Kidney epithelial cell (primary cell): Measurements from ENCODE around the gene NTRK3. TPM values are rescaled to one million over a fixed set of nuclear protein-coding genes. Genes with fewer than 3 reads are reported as not detected.

Source experiments
- DNase-seq: peaks from one replicate; pipeline ENCODE4 v3.0.0-alpha.2; 2010; ENCODE audit warnings: low read depth
- H3K27me3 ChIP-seq: 2 replicates; pipeline ENCODE4 v1.6.0; 2011; ENCODE audit warnings: low read length; ENCODE audit not compliant: control insufficient read depth, insufficient read depth
- H3K36me3 ChIP-seq: 2 replicates; pipeline ENCODE4 v1.5.1; 2011; ENCODE audit warnings: low read length; ENCODE audit not compliant: control insufficient read depth, insufficient read depth
- H3K4me3 ChIP-seq: 2 replicates; pipeline ENCODE4 v1.5.1; 2011; ENCODE audit warnings: low read depth, mild to moderate bottlenecking, control low read depth, low read length
- total RNA-seq: library from RNA; depleted of rRNA; stranded (reverse); fragments of >200 nt; gene quantifications from 2 replicates; pipeline ENCODE4 v1.2.3, GENCODE V29; 2015
- TF ChIP-seq, protein P1 (sequence below): IDR thresholded peaks from 2 replicates; pipeline ENCODE4 v1.5.1; 2011; ENCODE audit warnings: mild to moderate bottlenecking, moderate library complexity, low read length, control low read depth, inconsistent platforms; ENCODE audit not compliant: insufficient read depth, poor library complexity, severe bottlenecking

NTRK3 gene
- total RNA-seq, 1 donor from 2014 or later, result not detected

DNA sequence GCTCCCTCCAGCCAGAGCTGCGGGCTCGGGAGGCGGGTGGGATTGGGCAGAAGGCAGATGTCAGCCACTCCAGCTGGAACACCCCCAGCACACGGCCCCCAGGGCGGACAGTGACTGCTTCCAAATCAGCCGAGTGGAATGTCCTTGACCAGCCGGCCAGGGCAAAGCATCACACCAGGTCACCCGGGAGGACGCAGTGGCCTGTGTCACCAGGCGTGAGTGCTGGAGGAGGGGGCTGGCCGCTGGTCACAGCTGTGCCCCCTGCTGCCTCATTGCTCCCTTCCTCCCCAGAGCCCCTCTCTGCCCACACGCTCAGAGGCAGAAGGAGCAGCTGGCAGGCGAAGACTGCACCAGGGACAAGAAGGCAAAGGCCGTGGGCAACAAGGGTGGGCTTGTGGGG lies 33.5 kb downstream of the NTRK3 start:
- Histone ChIP-seq H3K36me3 (no peaks in the 10 kb centered on the region), H3K27me3 (peaks cover 2% of the 10 kb centered on the region), H3K4me3 (no peak overlapping the region)
- no peak for DNase-seq
- TF ChIP-seq, protein P1, sequence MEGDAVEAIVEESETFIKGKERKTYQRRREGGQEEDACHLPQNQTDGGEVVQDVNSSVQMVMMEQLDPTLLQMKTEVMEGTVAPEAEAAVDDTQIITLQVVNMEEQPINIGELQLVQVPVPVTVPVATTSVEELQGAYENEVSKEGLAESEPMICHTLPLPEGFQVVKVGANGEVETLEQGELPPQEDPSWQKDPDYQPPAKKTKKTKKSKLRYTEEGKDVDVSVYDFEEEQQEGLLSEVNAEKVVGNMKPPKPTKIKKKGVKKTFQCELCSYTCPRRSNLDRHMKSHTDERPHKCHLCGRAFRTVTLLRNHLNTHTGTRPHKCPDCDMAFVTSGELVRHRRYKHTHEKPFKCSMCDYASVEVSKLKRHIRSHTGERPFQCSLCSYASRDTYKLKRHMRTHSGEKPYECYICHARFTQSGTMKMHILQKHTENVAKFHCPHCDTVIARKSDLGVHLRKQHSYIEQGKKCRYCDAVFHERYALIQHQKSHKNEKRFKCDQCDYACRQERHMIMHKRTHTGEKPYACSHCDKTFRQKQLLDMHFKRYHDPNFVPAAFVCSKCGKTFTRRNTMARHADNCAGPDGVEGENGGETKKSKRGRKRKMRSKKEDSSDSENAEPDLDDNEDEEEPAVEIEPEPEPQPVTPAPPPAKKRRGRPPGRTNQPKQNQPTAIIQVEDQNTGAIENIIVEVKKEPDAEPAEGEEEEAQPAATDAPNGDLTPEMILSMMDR, result no peak

DNA sequence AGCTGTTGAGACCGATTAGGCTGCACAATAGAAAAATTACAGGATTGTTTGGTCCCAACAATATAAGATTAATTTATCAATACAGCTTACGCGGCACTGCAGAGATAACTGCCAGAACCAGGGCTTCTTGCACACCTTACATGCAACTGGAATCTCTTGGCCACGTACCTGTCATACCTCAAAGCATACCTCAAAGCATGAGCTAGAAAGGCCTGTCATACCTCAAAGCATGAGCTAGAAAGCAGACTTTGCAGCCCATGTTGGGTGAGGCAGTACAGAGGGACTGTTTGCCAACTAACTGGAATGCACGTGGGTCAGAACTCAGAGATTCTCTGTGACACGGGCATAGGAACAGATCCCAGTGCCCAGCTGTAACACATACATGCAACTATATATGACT lies 34.7 kb downstream of the NTRK3 start:
- no peak for DNase-seq
- Histone ChIP-seq H3K36me3 (no peaks in the 10 kb centered on the region), H3K27me3 (peaks cover 2% of the 10 kb centered on the region), H3K4me3 (no peak overlapping the region)
- TF ChIP-seq, protein P1, result no peak

DNA sequence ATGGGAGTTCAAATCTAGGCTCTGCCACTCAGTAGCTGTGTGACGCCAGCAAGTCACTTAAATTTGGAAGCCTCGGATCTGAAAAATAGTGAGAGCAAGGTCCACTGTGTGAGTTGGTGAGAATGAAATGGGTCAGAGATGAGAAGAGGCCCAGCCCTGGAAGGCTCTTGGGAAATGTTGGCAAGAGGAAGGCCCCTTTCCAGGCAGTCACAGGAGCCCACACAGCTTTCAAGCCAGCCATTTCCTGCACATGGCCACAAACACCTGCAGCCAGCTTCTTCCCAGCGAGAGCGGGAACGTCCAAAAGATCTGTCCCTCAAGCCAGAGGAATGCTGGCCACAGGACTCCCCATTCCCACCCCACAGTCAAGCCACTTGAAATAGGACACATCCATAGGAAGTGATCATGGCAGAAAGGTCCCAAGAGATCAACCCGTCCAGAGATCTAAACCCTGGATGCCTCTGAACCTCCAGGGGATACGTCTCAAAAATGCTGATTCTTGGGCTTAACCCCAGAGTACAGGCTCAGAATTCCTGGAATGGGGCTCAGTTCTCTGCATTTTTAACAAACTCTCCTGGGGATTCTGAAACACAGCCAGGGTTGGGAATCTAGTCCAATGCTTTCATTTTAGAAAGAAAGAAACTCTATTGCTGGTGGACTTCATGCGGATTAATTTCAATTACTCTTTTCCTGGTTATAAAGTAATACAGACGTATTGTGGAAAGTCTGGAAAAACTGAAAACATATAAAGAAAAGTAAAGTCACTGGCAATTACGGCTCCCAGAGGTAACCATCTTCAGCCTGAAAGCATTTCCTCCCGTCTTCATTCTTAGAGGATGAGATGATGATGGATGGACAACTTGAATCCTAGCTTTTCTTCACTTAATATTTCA lies 35.9 kb downstream of the NTRK3 start:
- no peaks in the 10 kb centered on the region for H3K36me3 ChIP-seq
- TF ChIP-seq, protein P1, result no peak
- H3K4me3 ChIP-seq, result no peak overlapping the region
- no peak for DNase-seq
- H3K27me3 ChIP-seq, result peaks cover 2% of the 10 kb centered on the region

DNA sequence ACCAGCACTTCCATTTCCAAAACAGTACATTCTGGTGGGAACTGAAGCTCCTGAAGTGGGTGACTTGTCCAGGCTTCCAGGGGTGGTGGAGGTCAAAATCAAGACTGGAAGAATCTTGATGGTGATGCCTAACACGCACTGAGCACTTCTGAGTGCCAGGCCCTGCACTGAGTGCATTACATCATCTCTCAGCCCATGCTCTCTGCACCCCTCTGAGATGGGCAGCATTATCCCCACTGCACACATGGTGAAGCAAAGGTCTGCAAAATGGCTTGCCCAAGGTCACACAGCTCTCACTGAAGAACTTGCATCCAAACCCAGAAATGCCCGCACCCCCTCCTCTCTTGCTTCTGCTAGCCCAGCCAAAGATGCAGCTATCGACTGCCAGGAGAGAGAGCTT lies 36.9 kb downstream of the NTRK3 start:
- DNase-seq, result no peak
- Histone ChIP-seq H3K27me3 (peaks cover 2% of the 10 kb centered on the region), H3K36me3 (no peaks in the 10 kb centered on the region), H3K4me3 (no peak overlapping the region)
- TF ChIP-seq, protein P1, result no peak

DNA sequence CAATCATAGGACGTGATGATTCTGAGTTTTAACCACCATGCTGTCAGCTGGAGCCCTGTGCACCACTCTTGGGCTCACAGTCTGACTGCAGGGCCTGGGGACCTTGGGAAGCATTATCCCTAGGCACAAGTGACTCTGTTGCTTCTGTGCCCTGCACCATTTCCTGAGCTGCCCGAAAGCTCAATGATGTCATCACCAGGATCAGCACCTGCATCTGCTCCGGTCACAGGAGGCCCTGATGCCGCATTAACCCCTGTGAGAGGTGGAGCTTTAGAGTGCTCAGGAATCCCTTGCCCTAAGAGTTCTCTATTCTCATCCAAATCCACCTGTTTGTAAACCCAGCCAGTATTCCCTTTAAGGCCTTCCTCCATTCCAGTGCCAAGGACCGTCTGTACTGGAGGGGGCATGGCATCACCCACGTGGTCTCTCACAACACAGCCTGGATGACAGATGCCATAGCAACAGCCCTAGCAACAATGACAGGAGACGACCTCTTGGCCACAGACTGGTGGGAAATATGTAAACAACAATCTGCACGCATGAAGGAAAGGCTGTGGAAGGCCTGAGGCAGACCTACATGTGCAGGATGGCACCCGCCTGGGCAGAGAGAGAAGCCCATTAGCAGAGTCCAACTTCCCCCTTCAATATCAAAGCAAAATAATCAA lies 37.9 kb downstream of the NTRK3 start:
- H3K4me3 ChIP-seq, result no peak overlapping the region
- H3K27me3 ChIP-seq, result peaks cover 2% of the 10 kb centered on the region
- DNase-seq, result no peak
- H3K36me3 ChIP-seq, result no peaks in the 10 kb centered on the region
- TF ChIP-seq, protein P1, result no peak
